NCI-H82 treated with DMSO at 0.1 percent for 48 hours (cell line): ENCODE data around the gene FGFR4.
"Not testable (repeated sequence)": the region's sequence is repeated elsewhere in the genome, so short reads cannot be mapped to it uniquely, and the experiment has no call there.

Experiments
- DNase-seq: peaks from one replicate; lab custom pipeline; 2025; ENCODE audit not compliant: unreplicated experiment; lab: John Stamatoyannopoulos, UW

The FGFR4 gene

DNA sequence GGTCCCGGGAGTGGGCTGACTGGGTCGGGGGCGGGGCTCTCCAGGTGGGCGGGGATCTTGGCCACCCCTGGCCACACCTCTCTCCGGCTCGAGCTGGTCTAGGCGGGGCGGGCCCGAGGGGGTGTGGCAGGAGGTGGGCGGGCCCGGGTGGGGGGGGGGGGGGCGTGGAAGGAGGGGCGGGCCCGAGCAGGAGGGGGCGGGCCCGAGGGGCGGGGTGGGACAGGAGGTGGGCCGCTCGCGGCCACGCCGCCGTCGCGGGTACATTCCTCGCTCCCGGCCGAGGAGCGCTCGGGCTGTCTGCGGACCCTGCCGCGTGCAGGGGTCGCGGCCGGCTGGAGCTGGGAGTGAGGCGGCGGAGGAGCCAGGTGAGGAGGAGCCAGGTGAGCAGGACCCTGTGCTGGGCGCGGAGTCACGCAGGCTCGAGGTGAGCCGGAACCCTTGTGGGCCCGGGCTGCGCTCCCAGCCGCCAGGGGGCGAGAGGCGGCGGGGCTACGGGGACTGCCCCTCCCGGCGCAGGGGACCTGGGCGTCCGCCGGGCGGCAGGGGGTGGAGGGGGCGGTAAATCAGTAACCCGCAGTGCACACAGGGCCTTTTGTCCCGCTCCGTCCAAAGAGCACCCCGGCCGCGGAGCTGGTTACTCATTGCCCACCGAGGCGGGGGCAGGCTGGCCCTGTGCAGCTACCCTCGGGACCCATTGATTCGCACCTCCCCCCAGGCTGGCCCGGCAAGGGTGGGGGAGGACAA lies at the start of gene FGFR4:
Gene FGFR4 (plus strand): TSS at position 262 of the 744 bp plus-strand sequence. CDS start 2,688 bp downstream, outside the sequence.
- DNase-seq: peak; percentile 81

DNA sequence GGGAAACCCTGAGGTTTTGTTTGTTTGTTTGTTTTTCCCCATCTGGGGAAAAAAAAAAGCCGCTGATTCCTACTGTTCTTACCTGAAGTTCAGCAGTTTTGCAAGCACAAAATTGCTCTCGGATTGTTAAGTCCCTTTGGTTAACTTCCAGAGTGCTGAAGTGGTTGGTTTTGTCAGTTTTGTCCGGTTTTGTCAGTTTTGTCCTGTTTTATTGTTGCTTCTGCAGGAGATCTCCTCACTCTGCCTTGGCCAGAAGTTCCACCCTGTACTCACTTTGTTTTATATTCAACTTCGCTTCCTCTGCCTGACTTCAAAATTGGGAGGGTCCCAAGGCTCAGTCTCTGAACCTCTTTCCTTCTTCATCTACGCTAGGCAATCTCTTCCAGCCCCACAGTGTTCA lies 49.8 kb upstream of the FGFR4 start:
- DNase-seq: no peak

DNA sequence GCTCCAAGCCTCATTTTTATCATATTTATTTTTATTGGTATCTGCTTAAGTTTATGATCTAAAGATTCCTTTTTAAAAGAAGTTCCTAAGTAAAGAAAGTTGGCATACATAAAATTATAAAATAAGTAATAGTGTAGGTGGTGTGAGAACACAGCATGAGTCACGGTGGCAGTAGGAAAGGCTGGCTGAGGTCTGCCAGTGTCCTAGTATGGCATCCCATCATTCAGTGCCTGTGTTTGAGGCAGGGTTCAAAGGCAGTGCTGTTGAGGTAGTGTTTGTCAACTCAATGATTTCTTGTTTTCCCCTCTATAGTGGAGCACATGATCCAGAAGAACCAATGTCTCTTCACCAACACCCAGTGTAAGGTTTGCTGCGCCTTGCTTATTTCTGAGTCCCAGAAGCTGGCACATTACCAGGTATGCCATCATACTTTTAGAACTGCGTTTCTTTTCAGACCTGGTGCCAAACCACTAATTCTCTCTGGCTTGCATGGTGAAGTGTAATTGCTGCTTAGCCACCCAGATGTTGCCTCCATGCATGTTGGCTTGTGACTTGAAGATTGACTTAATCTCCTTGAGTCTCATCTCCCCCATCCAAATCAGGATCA lies 45.8 kb upstream of the FGFR4 start:
- DNase-seq: no peak

DNA sequence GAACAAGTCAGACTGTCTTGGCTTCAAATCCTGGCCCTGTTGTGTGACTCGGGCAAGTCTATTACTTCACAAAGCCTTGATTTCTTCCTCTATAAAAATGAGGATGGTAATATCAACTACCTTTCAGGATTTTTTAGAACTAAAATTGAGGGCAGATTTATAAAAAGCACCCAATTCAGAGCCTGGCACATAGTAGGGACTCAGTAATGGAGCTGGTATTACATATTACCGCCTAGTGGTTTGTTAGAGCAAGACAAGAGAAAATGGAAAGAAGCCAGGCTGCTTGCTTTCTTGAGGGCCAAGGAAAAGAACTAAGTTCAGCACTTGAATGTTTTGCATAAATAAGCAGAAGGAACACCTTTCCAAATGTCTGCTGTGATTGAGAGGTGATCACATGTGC lies 44.8 kb upstream of the FGFR4 start:
- DNase-seq: no peak

DNA sequence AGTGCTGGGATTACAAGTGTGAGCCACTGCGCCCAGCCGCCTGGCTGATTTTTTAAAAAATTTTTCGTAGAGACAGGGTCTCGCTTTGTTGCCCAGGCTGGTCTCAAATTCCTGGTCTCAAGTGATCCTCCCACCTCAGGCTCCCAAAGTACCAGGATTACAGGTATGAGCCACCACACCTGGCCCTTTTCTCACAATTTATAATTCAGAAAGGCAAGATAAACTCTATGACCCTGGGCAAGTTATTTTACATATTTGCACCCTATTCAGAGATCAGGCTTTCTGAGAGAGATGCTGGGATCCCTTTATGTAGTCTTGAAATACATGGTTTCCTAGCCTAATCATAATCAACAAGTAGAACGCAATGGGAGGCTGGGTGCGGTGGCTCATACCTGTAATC lies 43.6 kb upstream of the FGFR4 start:
- DNase-seq: no peak

DNA sequence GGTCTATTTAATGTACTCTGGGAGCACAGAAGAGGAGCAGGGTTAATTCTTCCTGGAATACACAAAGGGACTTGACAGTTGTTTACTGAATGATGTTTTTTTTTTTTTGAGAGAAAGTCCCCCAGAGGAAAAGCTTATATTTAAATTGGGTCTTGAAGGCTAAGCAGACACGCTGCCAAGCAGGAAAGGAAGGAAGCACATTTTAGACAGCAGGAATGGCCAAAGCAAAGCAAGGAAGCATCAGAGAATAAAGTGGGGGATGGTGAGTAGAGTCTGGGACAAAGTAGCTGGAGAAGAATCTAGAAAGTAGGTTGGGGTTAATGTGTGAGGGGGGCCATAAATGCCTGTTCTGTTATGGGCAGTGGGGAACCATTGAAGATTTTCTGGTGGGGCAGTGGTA lies 42.8 kb upstream of the FGFR4 start:
- no peak for DNase-seq

DNA sequence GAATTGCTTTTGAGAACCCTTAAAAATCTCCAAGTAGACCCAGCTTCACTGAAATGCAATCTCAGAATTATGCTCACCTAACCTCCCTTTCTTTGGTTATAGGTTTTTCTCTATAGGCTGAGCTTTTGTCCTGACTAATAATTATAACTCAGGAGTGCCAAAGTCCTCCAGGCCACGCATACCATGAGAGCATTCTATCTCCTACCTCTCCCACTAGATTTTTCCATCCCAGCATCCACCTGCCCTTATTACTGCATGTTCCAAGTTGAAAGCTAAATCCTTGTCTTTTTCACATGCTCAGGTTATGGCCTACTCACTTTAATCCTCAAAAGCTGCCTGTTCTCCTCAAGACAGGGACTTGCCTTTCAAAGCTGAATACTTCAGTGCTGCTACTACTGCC lies 42.1 kb upstream of the FGFR4 start:
- DNase-seq: no peak

DNA sequence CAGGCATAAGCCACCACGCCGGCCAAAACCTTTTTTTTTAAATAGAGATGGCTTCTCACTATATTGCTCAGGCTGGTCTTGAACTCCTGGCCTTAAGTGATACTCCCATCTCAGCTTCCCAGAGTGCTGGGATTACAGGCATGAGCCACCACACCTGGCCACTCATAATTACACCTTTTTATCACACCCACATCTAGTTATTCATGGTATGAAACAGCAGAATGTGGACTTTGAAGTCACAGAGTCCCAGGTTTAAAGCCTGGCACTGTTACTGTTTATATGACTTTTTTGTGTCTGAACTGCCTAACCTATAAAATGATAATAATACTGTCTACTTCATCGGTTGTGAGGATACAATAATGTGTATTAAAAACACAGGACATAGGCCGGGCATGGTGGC lies 41.1 kb upstream of the FGFR4 start:
- no peak for DNase-seq

DNA sequence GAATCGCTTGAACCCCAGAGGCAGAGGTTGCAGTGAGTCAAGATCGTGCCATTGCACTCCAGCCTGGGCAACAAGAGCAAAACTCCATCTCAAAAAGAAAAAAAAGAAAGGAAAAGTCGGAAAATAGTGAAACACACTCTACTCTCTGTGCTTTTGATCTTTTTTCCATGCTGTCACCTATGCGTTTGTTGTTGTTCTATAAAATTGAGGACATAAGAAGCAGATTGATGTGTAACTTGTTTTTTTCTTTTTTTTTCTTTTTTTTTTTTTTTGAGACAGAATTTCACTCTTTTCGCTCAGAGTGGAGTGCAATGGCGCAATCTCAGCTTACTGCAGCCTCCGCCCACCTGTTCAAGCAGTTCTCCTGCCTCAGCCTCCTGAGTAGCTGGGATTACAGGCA lies 38.2 kb upstream of the FGFR4 start:
- DNase-seq: not testable (repeated sequence)

DNA sequence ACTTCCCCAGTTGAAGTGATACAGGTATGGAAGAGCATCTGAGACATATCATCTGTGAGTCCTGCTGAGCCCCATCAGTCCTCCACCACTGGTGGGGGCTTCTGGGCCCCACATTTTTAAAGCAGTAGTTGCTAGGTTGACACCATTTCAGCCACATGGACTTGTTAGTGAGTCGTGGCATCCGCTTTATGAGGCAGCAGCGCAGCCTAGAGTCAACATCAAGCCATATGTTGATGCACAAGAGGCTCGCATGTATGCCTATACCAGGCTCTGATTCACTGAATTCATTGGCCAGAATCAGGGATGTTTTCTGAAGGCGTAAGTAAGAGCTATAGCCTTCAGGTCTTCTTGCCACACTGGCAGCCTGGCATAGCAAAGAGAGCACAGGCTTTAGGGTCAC lies 37.4 kb upstream of the FGFR4 start:
- DNase-seq: no peak

DNA sequence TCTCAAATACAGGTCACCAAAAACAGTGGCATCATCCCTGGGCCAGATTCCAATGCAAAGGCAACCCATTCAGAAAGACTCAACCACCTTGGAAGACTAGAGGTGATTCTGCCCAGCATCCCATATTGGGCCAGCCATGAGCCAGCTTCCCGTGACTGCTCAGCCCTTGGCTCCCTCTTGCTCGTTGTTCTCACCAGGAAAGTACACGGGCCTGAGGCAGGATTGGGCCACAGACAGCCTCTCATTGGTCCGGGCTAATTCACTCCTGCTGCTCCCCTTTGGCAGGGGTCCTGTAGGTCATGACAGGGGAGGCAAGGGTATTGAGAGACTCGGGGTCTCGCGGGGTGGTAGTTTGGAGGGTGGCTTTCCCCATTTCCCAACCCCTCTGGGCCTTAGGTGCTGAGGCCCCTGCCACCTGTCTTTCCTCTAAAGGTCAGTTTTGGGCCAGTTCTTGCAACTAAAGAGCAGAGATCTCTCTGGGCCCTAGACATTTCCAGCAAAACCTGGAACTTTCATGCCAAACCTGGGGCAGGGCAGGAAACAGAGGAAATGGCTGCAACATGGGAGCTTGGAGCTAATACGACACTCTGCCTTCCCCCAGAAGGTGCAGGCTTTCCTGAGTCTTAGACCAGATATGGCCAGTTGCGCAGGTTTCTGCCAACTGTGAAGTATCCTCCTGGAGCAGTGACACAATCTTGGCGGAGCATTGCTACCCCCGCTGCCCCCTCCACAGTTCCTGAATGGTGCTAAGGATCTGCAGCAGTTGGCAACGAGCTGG lies 22.0 kb upstream of the FGFR4 start:
- DNase-seq: no peak

DNA sequence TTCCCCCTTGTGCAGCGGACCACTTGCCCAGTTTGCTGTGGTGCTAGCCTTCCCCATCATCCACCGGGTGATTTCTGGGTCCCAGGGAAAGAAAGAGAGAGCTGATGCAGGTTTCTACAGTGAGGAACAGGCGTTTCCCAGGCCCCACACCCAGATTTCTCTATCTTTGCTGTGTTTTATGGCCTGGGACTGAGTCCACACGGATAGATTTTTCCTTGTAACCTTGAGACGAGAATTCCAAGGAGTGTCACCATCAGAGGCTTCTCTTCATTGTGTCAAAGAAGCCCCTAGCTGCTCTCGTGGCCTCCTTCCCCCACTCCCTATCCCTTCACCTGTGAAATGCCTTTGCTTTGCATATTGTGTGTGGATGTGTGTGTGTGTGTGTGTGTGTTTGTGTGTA lies 21.2 kb upstream of the FGFR4 start:
- DNase-seq: no peak

DNA sequence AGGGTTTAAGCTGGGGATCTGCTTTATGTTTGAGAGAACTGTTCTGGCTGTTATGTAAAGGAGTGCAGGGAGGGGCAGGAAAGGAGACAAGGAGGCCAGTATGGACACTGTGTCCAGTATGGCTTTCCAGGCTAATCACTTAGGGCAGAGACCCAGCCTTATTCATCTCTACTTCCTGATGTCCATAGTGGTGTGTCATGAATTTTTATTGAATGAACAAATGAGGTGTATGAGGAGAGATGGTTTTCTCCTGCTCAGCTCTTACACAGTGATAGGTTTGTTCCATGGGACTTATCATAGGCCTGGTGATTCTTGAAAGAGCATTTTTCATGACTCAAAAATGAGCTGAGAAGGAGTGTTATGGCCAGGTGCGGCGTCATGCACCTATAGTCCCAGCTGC lies 20.5 kb upstream of the FGFR4 start:
- no peak for DNase-seq

DNA sequence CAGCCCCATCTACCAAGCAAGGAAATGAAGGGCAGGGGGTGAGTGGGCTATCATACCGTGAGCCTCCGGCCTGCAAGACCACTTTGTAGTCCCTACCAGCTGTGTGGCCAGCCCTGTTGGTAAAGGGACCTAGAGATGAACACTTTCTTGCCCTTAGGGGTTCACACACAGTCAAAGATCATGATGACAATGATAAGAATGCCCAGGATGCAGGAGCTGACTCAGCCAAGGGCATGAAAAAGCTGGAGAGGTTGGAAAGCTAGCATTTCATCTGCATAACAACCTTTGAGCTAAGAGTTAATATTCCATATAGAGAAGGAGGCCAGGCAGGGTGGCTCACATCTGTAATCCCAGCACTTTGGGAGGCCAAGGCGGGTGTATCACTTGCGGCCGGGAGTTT lies 19.2 kb upstream of the FGFR4 start:
- DNase-seq: no peak

DNA sequence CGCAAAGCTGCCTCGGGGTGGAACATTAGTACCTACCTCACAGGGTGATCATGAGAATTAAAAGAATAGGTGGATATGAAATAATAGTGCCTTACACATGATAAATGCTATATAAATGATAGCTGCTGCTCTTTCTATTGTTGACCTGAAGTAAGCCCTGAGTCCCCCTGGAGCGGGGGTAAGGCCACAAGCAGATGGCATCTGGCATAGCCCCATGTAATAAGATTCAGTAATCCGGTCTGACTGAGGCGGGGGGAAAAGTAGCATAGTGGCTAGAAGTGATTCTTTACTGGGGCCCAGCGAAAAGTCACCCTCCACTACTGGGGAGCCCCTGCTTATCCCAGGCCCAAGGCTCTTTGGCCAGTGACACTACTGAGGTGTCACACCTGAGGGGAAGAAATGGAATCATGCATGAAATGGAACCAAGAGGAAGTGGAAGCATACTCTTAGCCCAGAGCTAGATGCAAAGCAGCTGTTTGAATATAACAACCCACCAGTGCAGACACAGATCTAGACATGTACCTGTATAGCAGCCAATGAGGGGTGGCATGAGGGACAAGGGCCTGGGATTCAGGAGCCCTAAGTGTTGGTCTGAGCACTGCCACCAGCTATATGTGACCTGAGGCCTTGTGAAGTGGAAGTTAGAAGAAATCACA lies 16.1 kb upstream of the FGFR4 start:
- DNase-seq: peak; percentile 65

DNA sequence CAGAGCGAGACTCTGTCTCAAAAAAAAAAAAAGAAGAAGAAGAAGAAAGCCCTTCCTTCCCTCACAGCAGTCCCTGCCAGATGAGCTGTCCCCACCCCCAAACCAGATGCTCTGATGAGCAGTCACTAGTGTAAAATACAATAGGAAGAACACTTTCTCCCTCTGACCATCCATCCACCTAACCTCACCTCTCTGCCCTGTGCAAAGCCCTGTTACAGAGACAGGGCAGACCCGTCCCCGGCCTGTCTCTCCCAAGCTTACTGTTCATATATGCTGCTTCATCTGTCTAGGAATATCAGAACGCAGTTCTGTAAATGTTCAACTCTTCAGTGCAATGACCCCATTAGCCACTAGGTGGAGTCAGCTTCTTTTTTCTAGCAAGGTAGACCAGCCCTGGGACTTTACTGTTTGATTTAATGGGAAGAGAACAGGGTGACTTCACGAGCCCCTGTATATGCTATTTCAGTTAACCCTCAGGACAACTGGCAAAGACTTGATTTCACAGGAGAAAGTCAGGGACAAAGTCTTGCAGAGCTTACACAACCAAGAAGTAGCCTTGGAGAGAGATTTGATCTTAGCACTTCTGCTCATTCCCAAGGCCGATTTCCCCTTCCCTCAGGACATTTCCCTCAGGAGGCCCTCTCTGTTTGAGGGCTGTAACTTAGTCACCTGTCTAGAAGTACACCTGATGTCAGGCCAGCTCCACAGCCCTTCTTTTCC lies 14.9 kb upstream of the FGFR4 start:
- peak; percentile 64 for DNase-seq

DNA sequence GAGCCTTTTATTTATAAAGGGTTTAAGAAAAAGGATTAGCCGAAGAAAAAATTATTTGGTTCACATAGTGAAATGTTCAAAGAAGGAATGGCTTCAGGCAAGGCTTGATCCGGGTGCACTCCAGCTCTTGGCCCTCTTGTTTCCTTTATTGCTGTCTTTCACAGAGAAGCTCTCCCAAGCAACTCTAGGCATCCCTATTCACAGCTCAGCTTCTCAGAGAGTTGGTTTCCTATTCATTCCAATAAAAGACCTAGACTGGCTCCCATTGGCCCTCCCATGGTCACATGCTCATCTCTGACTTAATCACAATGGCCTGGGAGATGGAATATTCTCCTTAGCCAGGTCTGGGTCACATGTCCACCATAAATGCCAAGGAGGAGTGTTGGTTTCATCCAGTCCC lies 9.4 kb upstream of the FGFR4 start:
- no peak for DNase-seq

DNA sequence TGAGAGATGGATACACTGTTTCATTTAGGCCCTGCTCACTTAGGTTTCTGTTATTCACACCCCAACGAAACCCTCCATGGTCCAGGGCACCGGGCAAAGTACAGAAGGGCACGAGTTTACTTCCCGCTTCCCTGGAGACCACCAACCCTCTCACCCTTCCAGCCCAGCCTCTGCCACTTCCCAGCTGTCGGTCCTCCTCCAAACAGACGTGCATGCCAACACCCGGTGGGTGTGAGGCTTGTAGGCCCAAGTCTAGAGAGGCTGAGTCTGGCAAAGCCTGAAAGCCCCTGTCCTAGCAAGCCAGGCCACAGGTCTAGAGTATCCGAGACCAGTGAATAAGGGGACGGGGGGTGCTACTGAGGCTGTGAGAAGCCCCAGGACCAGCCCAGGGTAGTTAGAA lies 7.1 kb upstream of the FGFR4 start:
- DNase-seq: no peak

DNA sequence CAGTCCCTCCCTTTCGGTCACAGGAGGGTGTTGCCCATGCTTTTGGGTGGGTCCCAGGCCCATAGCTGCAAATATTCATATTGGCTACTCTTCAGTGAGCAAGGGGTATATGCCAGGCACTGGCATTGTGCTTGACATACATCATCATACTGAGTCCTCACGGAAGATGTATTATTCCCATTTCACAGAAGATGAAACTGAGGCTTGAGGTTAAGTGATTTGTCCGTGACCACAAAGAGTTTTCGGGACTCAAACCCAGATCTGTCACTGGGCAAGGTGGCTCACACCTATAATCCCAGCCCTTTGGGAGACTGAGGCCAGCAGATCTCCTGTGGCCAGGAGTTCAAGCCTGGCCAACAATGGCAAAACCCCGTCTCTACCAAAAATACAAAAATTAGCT lies 6.5 kb upstream of the FGFR4 start:
- no peak for DNase-seq

DNA sequence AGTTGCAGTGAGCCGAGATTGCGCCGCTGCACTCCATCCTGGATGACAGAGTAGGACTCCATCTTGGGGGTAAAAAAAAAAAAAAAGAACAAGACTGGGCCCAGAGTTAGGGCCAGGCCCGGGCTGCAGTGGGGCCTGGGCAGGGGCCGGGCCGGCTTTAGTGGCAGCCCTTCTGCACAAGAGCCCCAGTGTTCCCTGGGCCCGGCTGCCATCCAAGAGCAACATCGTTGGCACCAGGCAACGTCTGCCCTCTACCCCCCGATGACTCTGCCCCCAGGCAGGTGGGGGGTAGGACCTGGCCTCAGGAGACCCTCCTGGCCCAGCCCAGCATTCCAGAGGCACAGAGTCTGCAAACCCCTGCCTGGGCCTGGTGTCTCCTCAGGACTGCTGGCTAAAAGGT lies 4.9 kb upstream of the FGFR4 start:
- DNase-seq: no peak

DNA sequence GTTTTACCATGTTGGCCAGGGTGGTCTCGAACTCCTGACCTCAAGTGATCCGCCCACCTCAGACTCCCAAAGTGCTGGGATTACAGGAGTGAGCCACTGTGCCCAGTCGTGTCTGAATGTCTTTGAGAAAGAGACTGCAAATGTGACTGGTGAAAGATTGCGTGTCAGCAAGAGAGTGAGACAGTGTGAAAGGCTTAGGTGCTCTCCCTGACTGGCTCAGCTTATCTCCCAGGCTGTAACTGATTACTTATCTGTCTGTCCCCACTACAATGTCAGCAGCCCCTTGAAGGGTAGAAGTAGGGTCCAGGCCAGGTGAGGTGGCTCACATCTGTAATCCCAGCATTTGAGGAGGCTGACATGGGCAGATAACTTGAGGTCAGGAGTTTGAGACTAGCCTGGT lies 3.4 kb upstream of the FGFR4 start:
- no peak for DNase-seq
